ENCODE results near the gene PLPP1.

PLPP1 gene

DNA sequence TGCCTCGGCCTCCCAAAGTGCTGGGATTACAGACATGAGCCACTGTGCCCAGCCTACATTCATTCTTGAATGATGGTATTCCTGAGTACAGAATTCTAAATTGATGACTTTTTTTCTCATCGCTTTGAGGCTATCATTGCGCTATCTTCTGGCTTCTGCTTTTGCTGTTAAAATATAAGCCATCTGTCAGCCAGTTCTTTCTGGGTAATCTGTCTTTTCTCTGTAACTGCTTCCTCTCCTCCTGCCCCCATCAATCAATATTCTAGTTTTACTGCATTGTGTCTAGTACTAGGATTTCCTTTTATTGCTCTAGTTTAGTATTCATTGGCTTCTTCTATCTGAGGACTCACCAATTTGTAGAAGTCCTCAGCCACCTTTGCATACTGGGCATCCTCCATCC is 89.0 kb downstream of the PLPP1 start:
- DNase-seq = no peak

DNA sequence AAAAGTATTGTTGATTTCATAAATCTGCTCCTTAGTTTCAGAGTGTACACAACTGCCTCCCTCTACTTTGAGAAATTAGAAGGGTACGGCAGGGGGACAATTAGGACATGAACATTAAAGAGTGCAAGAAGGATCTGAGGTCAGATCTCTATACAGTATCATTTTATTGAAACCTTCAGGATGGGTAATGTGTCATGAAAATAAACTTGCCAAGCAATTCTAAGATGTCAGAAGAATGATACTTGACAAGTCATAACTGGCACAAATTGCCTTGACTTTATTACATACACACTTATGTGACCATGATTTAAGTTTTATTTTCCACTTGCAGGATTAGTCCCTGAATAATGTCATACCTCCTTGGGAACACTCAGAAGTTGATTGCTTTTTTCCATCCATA is 92.8 kb downstream of the PLPP1 start:
- DNase-seq = no peak

DNA sequence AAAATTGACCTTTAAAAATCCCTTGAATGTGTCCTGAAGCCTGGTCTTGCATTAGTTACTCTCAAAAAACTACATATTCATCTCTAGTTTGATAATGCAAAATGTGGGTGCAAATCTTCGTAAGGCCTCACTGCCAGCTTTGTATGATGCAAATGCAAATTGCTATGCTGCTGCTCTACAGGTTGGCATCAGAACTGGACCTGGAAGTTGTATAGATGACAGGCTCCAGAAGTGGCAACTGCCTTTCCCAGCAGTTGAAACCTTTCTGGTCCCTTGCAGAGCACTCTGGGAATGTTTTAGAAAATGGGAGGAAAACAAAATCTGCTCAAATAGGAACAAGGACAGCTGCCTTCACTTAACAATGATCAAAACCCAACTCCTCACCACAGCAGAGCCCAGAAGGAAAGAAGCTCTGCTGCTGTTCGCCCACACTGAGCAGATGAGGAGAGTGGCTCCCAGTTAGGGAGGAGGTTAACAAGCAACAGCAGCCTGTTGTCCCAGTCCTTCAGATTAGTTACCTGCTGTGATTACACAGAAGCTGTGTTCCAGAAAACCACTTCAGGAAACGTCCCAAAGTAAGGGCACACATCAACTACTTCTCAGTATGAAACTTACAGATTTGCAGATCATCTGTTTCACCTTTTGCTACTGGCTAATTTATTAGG is 93.5 kb downstream of the PLPP1 start:
- DNase-seq = no peak

DNA sequence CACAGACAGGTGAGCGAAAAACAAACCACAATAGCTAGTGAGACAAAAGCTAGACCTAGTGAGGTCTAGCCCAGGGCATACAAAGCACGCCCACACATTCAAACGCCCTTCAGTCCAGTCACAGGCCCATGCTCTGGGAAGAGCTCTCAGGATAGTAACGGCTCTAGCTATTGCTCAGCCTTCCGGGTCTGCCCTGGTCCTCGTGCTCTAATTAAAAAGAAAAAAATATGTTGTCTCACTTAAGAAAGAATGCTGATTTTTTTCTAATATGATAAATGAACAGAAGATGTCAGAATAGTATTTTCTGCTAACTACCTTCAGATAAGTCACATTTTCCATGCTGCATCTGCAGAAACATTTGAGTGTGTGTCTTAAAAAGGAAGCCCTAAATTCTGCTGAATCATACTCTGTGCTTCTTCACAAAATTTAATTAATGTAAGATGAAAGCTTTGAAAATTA is 94.5 kb downstream of the PLPP1 start:
- DNase-seq = peak in 1 of 2 donors; percentile 54

DNA sequence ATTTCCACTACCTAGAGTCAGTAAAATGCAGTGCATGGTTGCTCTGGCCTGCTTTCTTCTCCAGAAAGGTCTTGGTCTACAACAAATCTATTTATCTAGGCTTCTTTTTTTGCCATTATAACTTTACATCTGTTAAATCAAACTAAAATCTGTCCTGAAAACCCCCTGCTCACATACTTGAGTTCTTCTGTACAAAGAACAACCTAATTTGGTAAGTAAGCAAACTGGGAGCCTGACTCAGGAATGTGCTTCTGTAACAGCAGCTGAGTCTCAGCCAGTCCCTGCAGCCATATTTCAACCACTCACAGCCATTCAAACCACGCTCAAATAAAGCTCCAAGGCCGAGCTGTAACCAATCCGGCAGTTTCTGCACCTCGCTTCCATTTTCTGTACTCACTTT is 95.8 kb downstream of the PLPP1 start:
- DNase-seq = no peak

DNA sequence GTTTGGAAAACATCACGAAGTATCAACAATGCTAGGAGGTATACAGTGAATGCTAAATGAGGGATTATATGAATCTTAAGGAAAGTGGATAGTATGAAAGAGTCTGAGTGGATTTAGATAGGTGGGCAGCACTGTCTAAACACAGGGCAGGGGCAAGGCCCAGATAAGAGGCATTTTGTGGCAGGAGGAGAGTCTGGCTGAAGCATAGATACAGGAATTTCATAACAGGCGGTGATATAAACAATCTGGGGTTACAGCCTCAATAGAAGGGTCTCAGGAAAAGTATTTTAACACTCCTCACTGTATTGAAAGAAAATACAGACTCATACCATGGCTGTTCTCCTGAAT is 96.9 kb downstream of the PLPP1 start:
- DNase-seq = no peak

DNA sequence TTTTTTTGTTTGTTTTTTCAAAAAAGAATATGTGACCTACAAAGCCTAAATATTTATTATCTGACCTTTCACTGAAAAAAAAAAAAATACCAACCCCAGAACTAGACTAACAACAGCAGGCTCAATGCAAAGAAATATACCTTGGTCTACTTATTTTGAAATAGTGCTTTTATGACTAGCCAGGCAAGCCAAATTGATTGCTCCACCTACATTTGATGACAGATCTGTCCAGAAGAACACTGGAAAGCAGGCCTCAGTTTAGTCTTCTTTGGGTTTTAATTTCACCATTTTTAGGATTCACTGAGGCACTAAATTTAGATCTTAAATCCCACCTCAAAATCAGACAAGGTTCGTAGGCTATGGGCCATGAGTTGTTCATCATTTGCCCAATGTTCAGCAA is 97.3 kb downstream of the PLPP1 start:
- DNase-seq = no peak

DNA sequence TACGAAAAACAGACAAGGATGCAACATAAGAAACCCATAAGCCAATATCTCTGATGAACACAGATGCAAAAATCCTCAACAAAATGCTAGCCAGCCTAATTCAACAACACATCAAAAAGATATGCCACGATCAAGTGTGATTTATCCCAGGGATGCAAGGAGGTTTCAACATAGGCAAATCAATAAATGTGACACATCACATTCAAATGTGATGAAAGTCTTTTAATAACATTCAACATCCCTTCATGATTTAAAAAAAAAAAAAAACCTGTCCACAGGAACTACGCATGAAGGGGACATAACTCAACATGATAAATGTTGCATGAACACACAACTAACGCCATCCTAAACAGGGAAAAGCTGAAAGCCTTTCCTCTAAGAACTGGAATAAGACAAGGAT is 102.2 kb downstream of the PLPP1 start:
- DNase-seq = no peak

DNA sequence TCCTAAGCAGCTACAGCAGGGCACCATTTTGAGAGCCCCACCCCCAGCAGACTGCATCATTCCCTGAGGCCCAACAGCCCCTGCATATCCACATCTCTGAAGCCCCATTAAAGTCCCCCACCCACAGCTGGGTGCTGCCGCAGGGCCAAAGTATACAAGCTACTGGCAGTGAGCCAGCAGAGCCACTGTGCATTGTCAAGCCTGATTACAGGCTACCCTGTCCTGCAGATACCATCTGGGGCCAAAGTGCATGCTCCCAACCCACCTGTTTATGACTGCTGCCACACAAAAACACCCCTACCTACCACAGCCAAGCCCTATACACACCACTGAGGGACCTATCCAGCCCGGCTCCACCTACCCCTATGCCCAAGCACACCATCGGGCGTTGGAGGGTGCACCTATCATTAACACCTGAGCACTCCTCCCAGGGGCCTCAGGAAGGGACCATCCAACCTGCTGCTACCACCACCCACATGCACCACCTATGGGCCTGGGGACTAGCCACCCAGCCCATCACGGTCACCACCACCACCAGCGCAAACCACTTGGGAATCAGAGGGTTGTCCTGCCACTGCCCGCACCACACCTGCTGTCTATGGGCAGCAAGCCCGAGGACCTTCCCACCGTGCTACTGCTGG is 105.0 kb downstream of the PLPP1 start:
- no peak for DNase-seq

DNA sequence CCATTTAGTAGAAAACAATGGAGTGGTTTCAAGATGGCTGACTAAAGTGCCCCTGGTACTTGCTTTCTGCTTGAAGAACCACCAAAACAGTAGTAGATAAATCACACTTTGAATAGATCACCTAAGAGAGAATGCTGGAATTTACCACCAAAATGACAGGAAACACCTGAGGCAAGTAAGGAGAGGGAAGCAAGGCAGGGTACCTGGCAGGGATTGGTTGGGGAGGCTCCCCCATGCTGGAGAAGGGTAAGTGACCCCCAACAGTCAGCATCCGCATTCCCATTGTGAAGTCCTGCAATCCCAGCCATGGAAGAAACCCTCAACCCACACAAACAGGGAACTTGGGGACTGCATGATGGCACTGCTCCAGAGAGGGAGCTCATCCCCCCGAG is 105.5 kb downstream of the PLPP1 start:
- DNase-seq = no peak

DNA sequence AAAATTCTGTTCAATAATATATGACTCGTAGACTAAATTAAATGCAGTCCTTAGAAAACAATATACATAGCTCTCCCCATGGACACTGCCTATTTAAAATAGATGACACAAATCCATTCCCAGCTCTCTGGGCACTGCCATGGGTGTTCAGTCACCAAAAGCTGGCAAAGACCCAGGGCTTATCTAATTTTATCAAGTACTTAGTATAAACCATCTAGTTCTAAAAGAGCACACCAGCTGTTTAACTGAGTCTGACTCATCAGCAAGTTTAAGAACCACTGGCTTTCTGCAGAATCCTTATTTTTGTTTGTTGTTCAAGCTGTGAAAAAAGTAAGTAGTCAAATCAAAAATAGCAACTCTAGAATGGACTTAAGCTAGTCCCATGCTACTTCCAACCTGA is 107.6 kb downstream of the PLPP1 start:
- DNase-seq = no peak

DNA sequence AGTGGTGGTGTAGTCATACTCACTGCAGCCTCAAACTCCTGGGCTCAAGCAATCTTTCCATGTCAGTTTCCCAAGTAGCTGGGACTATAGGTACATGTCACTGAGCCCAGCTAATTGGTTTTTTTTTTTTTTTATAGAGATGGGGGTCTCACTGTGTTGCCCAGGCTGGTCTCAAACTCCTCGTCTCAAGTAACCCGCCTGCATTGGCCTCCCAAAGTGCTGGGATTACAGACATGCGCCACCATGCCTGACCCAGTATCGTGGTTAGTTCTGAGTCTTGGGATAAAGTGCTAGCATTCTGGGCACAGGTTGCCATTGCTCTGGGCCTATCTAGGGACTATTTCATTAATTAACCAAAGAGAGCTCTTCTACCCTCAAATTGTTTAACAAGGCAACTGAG is 108.3 kb downstream of the PLPP1 start:
- no peak for DNase-seq

DNA sequence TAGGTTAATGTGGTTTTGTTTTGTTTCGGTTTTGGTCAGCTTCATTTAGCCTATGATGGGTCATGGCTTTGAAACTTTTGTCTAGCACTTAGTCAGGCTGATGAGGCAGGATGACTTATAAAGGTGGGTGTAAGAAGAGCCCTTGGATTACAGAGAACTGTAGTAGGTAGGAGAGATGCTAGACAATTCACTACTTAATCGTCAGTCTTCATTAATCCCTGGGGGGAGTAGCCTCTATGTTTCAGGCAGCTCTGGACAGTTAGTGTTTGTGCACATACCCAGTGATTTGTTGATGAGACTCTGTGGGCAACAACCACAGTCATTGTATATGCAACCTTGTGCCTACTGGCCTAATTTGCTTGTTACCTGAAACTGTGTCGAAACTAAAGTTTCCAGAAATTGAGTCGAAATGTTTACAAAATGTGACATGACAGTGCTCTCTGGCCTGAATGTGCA is 113.7 kb downstream of the PLPP1 start:
- no peak for DNase-seq

DNA sequence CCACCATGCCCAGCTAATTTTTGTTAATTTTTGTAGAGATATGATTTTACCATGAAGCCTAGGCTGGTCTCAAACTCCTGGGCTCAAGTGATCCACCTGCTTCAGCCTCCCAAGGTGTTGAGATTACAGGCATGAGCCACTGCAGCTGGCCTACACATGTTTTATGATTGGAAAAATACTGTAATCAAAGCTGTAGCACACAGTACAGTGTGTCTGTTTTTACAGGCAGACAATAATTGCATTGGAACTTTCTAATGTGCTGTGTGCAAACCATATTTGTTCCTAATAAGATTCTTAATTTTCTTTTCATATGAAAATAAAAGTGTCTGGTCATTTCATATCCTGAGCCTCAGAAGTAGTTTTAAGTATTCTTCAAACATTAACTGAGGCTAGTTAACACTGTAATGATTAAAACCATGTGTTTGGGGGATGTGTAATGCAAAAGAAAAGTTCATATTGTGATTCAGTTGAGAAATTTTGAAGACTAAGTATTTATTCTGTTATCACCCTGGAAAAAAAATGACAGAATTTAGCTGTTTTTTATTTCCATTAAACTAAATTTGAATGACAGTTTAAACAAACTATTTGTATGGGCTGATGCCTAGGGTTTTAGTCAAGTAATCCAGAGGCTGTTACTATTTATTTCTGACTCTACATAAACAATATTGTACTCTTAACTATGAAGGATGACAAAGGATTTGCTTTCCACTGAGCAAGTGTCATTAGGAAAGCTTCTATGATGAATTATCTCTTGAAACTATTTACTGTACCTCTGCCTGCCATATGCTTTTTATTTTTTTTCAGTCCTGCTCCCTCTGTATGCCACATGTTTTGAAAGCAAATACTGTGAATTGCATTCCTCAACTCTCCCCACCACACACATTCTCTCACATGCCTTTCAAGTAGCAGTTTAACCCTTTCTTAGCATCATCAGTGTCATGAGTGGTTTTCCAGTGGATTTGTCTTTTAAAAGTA is 115.5 kb downstream of the PLPP1 start:
- DNase-seq = no peak

DNA sequence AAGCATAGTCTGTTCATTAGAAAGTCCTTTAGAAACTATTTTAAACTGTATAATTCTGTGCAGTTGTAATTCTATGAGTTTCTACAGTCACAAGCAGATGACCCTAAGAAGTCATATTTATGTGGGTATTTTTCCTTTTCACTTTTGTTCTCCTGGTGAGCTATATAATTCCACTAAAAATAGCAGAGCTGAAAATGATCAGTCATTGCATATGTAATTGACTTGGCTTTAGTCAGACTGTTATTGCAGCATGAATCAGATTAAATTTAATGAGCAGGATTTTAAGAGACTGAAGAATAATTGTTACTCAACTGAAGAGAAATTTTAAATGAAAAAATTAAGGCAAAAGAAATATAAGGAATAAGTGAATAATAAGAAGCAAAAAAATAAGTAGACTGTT is 118.5 kb downstream of the PLPP1 start:
- DNase-seq = no peak

DNA sequence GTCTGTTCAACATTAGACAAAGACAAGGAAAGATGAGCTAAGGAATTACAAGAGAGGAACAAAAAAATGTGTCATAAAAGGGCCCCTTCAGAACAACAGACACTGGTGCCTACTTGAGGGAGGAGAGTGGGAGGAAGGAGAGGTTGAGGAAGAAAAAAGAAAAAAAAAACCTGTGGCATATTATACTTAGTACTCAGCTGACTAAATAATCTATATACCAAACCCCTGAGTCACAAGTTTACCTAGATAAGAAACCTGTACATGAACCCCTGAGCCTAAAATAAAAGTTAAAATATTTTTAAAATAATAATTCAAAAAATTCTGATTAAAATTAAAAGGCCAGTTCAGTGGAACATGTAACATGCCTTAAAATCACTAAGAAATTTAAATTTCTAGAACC is 119.7 kb downstream of the PLPP1 start:
- no peak for DNase-seq

DNA sequence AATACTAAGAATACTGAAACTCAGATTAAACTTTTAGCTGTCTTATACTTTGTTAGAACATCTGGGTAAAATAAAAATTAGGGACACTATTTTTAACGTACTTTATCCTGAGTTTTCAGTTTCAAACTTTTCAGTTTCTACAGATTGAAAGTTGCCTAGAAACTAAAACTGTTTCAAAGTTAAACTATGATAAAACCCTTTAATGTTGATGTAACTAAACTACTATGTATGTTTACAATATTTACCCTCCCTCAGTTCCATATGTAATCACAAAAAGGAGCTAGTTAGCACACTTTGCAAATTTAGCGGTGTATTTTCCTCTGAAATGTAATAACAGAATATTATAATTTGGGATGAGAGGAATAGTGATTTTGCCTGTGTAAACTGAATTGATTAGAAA is 121.1 kb downstream of the PLPP1 start:
- DNase-seq = no peak

DNA sequence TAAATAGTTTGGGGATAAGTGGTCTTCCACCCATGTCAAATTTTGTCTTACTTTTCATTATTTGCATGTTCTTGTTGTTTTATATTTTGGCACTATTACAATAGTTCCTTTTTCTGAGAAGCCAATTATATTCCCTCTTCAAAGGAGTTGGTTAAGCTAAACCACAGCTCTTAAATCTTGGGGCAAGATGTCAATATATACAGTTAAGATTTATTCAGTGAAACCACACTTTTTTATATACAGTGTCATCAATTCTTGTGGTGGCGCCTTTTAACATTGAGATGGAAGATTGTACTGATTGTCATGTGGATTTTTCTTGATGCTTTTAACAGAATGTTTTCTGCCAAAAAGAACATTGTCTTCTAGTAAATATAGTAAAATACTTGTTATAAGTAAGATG is 122.9 kb downstream of the PLPP1 start:
- DNase-seq = no peak

DNA sequence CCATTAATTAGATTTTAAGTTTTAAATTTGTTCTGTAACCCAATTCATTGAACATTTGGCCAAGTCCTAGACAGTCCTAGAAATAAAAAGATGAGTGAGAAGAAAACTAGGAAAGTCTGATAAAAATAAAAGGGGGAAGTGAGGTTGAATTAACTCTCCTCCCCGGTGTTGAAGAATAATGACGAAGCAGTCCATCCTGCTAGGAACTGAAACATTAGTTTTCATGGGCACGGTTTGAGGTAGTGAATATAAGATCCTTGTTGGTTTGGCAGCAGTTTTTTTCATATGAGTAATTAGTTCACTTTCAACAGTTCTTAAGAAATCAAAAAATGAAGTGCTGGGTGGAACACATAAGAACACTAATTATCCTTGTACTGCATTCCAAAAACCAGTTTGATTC is 123.9 kb downstream of the PLPP1 start:
- DNase-seq = peak in 1 of 2 donors; percentile 64

DNA sequence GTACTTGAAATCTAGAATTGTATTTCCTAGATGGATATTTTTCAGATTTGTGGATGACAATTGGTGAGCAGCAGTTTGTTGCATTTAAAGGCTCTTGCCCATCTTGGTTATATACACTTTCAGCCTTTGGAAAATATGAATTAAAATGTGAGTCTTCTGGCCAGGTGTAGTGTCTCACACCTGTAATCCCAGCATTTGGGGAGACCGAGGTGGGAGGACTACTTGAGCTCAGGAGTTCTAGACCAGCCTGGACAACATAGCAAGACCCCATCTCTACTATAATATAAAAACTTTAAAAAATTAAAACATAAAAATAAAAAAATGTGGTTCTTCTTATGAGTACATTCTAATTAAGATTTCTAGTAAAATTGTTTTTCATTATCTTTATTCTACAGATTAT is 125.0 kb downstream of the PLPP1 start:
- DNase-seq = no peak

DNA sequence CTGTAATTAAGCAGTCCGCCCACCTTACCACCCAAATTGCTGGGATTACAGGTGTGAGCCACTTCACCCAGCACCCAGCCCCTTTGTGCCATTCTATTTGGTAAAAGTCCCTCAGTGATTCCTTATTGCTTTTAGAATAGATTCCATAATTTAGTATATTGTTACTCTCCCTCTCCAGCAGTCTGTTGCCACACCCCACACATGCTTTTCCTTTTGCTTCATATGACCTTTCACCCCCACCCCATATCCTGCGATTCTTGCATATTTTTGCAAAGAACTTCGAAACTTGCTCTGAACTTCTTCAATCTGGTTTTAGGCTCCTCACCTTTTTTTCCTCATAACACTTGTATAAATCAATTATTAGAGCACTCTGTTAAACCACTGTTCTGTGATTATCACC is 126.8 kb downstream of the PLPP1 start:
- no peak for DNase-seq

DNA sequence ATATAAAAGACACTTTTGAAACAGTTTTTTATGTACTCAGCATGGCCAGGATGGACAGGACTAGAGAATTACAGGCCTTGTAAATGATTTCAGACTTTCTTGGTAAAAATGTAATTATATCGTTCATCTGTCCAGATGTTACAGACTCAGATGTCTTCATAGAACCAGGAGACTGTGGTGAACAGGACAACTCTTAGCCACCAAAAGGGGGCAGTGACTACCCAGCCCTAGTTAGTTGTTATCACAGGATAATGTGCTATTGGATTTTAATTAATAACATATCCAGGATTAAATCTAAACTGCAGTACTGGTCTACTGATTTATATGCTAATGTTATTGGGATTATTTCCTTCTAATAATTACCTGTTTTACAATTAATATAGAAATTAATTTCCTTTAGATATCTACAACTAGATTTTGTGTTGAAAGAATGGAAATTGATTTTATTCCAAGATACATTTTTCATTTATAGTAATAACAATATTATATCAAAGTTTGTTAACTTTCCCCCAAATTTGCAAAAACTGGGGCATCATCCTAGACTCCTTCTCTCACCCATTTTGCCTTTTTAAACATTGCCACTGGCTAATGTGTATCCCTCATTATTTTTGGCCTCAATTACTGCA is 127.6 kb downstream of the PLPP1 start:
- DNase-seq = no peak

DNA sequence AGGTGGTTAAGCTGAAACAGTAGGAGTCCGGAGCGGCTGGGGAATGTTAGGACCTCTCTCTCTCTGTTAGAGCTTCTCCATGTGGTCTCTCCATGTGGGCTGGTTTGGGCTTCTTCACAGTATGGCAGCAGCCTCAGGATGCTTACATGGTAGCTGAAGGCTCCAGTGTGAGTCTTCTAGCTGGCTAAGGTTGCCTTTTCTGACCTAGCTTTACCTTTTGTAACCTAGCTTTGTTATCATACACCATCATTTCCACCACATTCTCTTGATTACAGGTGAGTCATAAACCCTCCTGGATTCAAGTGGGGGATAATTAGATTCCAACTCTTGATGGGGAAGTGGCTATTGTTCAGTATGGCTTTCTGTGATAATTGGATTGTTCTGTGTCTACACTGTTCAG is 128.5 kb downstream of the PLPP1 start:
- DNase-seq = no peak
